ENCODE results near the gene ZNF594.

DNA sequence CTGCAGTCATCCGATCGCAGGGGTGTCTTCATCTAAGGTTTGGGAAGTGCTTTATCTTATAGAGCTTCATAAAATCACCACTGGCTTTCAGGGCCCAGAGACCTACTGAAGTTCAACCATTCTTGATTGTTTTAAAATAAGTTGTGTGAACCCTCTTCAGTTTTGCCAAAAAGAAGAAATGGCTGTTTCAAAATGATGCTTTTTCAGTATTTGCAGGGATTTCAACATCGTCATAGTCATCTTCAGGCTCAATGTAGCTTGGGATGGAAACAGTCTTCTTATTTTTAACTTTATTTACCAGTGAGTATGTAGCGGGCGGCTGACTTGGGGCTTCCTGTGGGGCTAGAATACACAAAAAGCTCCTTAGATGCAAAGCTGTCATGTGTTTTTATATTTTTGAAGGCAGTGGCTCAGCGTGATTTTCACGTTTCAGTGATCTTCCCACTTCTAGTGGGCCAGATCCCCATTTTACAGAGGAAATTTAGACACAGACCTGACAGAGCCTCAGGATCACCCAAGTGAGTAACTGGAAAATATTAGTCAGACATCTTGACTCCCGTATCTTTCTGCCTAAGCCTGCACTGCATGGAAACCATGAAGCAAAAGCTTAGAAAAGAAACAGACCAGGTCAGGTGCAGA is 19.1 kb upstream of the ZNF594 start:
- TF ChIP-seq, protein P1, sequence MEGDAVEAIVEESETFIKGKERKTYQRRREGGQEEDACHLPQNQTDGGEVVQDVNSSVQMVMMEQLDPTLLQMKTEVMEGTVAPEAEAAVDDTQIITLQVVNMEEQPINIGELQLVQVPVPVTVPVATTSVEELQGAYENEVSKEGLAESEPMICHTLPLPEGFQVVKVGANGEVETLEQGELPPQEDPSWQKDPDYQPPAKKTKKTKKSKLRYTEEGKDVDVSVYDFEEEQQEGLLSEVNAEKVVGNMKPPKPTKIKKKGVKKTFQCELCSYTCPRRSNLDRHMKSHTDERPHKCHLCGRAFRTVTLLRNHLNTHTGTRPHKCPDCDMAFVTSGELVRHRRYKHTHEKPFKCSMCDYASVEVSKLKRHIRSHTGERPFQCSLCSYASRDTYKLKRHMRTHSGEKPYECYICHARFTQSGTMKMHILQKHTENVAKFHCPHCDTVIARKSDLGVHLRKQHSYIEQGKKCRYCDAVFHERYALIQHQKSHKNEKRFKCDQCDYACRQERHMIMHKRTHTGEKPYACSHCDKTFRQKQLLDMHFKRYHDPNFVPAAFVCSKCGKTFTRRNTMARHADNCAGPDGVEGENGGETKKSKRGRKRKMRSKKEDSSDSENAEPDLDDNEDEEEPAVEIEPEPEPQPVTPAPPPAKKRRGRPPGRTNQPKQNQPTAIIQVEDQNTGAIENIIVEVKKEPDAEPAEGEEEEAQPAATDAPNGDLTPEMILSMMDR (IDR thresholded peaks at IDR 0.05; ENCODE audit: low read length): no peak
- no peak for TF ChIP-seq EZH2 (optimal IDR thresholded peaks at IDR 0.05; ENCODE audit: low read depth, low read length)
